Thyroid gland (tissue), 4 donors: ENCODE results near the gene RFX2. TPM values are rescaled to one million over a fixed set of nuclear protein-coding genes. Genes with fewer than 3 reads are reported as not detected.
"Not testable (repeated sequence)": the region's sequence is repeated elsewhere in the genome, so short reads cannot be mapped to it uniquely, and the experiment has no call there.

Source experiments
- DNase-seq, 2 donors: peaks; one replicate each; pipeline ENCODE4 v3.0.0-alpha.2; 2019
- H3K27ac ChIP-seq, 3 donors: fragments of 200-600 bp; sonication (generic); 1 replicate in 2 of 3; 2 replicates in 1 of 3; pipeline ENCODE4 v1.5.1; 2016 to 2019; ENCODE audit warnings: mild to moderate bottlenecking in 1 of 3, moderate library complexity in 1 of 3
- H3K27me3 ChIP-seq: fragments of 200-600 bp; sonication (generic); one replicate; pipeline ENCODE4 v1.5.1; 2019
- H3K36me3 ChIP-seq, 2 donors: fragments of 200-600 bp; sonication (generic); one replicate each; pipeline ENCODE4 v1.5.1; 2016 to 2019
- H3K4me1 ChIP-seq, 2 donors: fragments of 200-600 bp; sonication (generic); one replicate each; pipeline ENCODE4 v1.5.1; 2017 to 2019
- H3K4me3 ChIP-seq, 3 donors: fragments of 200-600 bp; sonication (generic); replicated peaks in 1 of 3; 1 replicate in 2 of 3; 2 replicates in 1 of 3; pipeline ENCODE4 v1.5.1; 2016; ENCODE audit warnings: mild to moderate bottlenecking in 1 of 3
- H3K9me3 ChIP-seq: fragments of 200-600 bp; sonication (generic); one replicate; pipeline ENCODE4 v1.5.1; 2017
- POLR2A ChIP-seq, 2 donors: fragments of 450-650 bp; IDR thresholded peaks; one replicate each; pipeline ENCODE4 v1.6.1; 2017; ENCODE audit warnings: antibody characterized with exemption in 2 of 2, mild to moderate bottlenecking in 2 of 2, moderate library complexity in 1 of 2
- WGBS, 2 donors: methylation state at CpG; one replicate each; pipeline ENCODE4 v1.1.5; 2017; 5-methylcytosine and 5-hydroxymethylcytosine counted together
- intact Hi-C: fragments of 100-400 bp; cut with DNase I; formaldehyde crosslinking; loops from one replicate; pipeline ENCODE4 v1.15.1; 2023
- total RNA-seq, 4 donors: library from RNA; depleted of rRNA; stranded (reverse); fragments of >200 nt; gene quantifications; one replicate each; pipeline ENCODE4 v1.2.3, GENCODE V29; 2016
- TF ChIP-seq, protein P1 (sequence below), 6 experiments: fragments of 200-600 bp in 3 of 6; fragments of 450-650 bp in 3 of 6; sonication (generic) in 3 of 6; IDR thresholded peaks; one replicate each; pipeline ENCODE4 v1.5.1; 2016 to 2019; ENCODE audit warnings: antibody characterized with exemption in 6 of 6, mild to moderate bottlenecking in 2 of 6, inconsistent platforms in 1 of 6, moderate library complexity in 1 of 6

RFX2 gene
- total RNA-seq, 4 donors from 2014 or later = 4.1 to 10.6 (median 7.7) TPM

DNA sequence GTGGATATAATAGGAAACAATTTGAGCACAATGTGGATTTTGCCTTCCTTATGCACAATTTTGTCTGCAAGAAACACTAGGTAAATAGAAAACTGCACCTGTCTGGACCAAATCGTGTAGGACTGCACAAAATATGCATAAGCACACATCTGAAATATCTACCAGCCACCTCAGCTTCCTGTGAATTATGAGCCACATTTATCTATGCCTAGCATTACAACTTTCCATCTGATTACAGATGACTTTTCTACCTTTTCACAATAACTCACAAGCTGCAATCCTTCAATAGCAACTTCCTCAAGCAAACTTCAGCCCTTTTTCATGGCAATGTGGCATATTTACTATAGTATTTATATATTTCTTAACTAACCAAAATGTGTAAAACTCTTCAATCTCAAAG, 5.7 kb upstream of the RFX2 start:
- no peaks in the 10 kb centered on the region for H3K27me3 ChIP-seq
- H3K4me1 ChIP-seq = peaks cover 0 to 13% of the 10 kb centered on the region in 2 donors
- intact Hi-C loops = no loop called here
- 58 to 75% methylated on average over 1 of the region's 1 CpG for whole genome bisulfite sequencing, 2 donors
- H3K27ac ChIP-seq = no peak overlapping the region
- no peaks in the 10 kb centered on the region for H3K36me3 ChIP-seq
- no peak for DNase-seq
- no peaks in the 10 kb centered on the region for H3K9me3 ChIP-seq
- TF ChIP-seq POLR2A (IDR thresholded peaks at IDR 0.05) = no peak
- TF ChIP-seq, protein P1, sequence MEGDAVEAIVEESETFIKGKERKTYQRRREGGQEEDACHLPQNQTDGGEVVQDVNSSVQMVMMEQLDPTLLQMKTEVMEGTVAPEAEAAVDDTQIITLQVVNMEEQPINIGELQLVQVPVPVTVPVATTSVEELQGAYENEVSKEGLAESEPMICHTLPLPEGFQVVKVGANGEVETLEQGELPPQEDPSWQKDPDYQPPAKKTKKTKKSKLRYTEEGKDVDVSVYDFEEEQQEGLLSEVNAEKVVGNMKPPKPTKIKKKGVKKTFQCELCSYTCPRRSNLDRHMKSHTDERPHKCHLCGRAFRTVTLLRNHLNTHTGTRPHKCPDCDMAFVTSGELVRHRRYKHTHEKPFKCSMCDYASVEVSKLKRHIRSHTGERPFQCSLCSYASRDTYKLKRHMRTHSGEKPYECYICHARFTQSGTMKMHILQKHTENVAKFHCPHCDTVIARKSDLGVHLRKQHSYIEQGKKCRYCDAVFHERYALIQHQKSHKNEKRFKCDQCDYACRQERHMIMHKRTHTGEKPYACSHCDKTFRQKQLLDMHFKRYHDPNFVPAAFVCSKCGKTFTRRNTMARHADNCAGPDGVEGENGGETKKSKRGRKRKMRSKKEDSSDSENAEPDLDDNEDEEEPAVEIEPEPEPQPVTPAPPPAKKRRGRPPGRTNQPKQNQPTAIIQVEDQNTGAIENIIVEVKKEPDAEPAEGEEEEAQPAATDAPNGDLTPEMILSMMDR (IDR thresholded peaks at IDR 0.05) = no peak
- no peak overlapping the region for H3K4me3 ChIP-seq

DNA sequence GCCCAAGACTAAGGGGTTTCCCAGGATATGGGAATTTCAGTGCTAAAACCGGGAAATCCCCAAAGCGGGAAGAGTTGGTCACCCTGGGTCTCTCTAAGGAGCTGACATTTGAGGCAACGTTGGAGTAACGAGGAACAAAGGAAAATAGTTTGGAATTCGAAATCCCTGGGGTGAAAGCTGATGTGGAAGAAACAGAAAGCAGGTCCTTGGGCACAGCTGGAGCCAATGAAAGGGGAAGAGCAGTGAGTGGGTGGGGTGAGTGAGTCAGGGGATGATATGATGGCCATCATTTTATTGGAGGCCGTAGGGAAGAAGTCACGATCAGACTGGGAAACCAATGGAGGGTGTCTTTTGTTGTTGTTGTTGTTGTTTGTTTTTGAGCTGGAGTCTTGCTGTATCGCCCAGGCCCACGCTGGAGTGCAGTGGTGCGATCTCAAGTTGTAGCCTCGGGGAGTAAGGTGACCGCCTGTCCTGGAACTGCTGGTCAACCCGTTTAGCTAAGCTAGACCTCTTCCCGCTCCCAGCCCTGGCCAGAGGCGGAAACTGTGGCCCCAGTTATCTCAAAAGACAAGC, 3.4 kb upstream of the RFX2 start:
- no peaks in the 10 kb centered on the region for H3K9me3 ChIP-seq
- H3K27me3 ChIP-seq = no peaks in the 10 kb centered on the region
- H3K4me3 ChIP-seq = no peak overlapping the region
- peaks cover 10 to 13% of the 10 kb centered on the region in 2 donors for H3K4me1 ChIP-seq
- no peak overlapping the region for H3K27ac ChIP-seq
- 75 to 84% methylated on average over 15 of the region's 15 CpGs for WGBS, 2 donors
- DNase-seq = no peak
- TF ChIP-seq, protein P1 (IDR thresholded peaks at IDR 0.05) = no peak
- TF ChIP-seq POLR2A (IDR thresholded peaks at IDR 0.05) = no peak
- intact Hi-C loops = no loop called here
- H3K36me3 ChIP-seq = no peaks in the 10 kb centered on the region

DNA sequence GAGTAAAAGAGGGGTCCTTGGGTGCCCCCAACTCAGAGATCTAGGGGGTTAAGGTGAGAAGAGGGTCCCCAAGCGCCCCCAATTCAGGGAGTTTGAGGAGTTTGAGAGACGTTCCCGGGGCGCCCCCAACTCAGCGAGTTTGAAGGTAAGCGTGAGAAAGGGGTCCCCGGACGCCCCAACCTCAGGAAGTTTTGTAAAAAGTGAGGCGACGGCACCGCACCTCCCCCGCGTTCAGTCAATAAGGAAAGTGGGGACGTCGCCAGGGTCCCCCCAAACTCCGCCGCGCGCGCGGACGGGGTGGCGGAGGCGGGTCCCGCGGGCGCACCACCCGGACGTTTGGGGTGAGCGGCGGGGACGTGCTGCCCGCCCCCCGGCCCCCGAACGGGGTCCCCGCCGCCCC, 353 bp downstream of the RFX2 start:
- Histone ChIP-seq H3K27me3 (no peaks in the 10 kb centered on the region), H3K4me3 (peak overlapping the region in 2 of 3 donors; percentile 20 to 73), H3K4me1 (peaks cover 10 to 15% of the 10 kb centered on the region in 2 donors), H3K36me3 (no peaks in the 10 kb centered on the region), H3K9me3 (no peaks in the 10 kb centered on the region), H3K27ac (no peak overlapping the region)
- 0 to 2% methylated on average over 14 to 24 of the region's 38 CpGs for WGBS, 2 donors
- intact Hi-C loops = no loop called here
- DNase-seq = no peak
- TF ChIP-seq POLR2A (IDR thresholded peaks at IDR 0.05) = no peak
- TF ChIP-seq, protein P1 (IDR thresholded peaks at IDR 0.05) = no peak

DNA sequence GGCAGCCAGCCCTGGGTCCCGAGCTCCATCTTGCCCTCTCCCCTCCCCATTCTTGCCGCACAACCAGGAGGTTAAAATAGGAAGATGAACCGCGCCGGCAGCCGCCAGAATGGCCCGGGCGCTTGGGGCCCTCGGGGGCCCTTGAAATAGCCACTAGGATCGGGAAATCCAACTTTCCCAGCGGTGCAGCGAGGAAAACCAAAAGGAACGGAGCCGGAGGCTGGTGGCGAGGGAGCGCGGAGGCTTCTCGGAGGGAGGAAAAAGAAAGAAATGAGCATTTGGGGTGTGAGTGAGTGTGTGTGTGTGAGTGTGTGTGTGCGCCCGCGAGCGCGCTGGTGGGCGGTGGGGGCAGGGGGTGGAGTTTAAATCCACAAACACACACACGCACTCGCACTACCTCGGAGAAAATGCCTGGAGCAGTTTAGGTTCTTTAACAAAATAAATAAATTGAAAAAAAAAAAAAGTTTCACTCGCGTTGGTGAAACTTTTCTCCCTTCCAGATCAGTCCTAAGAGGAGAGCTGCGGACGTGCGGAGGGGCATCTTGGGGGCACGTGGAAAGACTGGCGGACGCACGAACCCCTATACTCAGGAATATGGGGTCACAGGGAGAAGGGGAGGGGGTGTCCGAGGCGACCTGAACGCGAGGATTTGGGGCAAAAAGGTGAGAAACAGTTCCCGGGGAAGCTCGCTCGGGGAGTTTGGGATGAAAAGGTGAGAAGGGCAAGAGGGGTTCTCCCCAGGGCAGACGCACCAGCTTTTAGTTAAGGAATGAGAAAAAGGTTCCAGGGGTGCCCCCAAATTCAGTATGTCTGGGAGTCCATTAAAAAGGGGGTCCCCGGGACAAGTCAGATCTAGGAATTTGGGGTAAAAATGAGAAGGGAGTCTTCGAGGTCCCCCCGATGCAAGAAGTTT, 1.3 kb downstream of the RFX2 start:
- peak; percentile 56 to 59 for DNase-seq
- peak in 1 of 2 donors; percentile 21 for TF ChIP-seq POLR2A (IDR thresholded peaks at IDR 0.05)
- TF ChIP-seq, protein P1 (IDR thresholded peaks at IDR 0.05) = no peak
- Histone ChIP-seq H3K9me3 (no peaks in the 10 kb centered on the region), H3K4me1 (peaks cover 10 to 18% of the 10 kb centered on the region in 2 donors), H3K27me3 (no peaks in the 10 kb centered on the region), H3K4me3 (peak overlapping the region in 2 of 3 donors; percentile 73 to 75), H3K27ac (peak overlapping the region; percentile 43 to 61 (median 50)), H3K36me3 (no peaks in the 10 kb centered on the region)
- intact Hi-C loops = no loop called here
- 2% methylated on average over 47 of the region's 47 CpGs for WGBS, 2 donors

DNA sequence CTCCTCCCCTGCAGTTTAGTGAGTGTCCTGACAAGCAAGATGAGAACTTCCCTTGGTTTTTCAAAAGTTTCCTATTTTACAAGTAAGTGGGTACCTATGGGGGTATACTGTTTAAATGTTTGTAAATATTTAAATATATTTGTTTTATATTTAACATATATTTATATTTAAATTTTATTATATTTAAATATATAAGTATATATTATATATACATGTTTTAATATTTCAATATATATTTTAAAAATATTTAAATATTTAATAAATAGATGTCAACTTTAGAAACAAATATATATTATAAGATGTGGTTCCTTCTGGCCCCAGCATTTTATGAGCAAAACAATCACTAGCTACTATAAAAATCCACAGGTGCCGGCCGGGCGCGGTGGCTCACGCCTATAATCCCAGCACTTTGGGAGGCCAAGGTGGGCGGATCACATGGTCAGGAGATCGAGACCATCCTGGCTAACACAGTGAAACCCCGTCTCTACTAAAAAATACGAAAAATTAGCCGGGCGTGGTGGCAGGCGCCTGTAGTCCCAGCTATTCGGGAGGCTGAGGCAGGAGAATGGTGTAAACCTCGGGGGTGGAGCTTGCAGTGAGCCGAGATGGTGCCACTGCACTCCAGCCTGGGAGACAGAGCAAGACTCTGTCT, 3.5 kb downstream of the RFX2 start:
- H3K27me3 ChIP-seq, DNase-seq, H3K4me3 ChIP-seq, intact Hi-C loops, H3K9me3 ChIP-seq, H3K27ac ChIP-seq, H3K36me3 ChIP-seq: not testable (repeated sequence)
- peaks cover 17 to 33% of the 10 kb centered on the region in 2 donors for H3K4me1 ChIP-seq
- WGBS, 2 donors = 93 to 94% methylated on average over 15 of the region's 15 CpGs
